ENCODE measurements around the gene PCBP2. TPM values are rescaled to one million over a fixed set of nuclear protein-coding genes. Genes with fewer than 3 reads are reported as not detected.
A peak's percentile ranks its signal among the peaks of the same experiment; 100 is the strongest.

Gene PCBP2
- total and polyA plus RNA-seq, 10 donors = 449 to 779 (median 631) TPM

DNA sequence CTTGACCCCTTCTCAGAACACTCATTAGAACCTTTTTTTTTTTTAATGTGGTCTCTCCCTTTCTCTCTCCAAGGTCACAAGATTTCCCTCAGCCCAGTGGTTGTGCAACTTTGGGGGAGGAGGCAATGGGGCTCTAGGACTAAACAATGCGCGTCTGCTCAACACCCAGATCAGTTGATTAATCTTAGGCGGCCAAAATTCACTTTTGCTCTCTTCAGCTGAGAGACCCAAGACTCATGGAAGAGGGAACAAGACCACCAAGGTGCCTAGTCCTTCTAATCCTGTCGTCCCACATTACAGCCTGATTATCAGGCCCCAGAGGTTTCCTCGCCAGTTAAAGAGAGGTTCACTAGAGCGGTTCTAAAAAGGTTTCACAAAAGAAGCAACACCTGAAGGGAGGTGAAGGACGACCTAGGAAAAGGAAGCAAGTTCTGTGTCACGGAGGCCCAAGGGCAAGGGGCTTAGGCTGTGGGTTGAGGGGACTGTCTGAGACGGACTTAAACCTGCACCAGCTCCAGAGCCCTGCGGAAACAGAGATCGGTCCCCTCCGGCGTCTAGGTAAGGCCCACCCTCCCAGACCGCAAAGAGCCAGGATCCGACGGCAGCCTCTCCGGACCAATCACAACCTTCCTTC lies 48.4 kb downstream of the PCBP2 start:
- TF ChIP-seq, protein P1, sequence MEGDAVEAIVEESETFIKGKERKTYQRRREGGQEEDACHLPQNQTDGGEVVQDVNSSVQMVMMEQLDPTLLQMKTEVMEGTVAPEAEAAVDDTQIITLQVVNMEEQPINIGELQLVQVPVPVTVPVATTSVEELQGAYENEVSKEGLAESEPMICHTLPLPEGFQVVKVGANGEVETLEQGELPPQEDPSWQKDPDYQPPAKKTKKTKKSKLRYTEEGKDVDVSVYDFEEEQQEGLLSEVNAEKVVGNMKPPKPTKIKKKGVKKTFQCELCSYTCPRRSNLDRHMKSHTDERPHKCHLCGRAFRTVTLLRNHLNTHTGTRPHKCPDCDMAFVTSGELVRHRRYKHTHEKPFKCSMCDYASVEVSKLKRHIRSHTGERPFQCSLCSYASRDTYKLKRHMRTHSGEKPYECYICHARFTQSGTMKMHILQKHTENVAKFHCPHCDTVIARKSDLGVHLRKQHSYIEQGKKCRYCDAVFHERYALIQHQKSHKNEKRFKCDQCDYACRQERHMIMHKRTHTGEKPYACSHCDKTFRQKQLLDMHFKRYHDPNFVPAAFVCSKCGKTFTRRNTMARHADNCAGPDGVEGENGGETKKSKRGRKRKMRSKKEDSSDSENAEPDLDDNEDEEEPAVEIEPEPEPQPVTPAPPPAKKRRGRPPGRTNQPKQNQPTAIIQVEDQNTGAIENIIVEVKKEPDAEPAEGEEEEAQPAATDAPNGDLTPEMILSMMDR (IDR thresholded peaks at IDR 0.05 in 8 of 11, conservative IDR thresholded peaks at IDR 0.05 in 3 of 11) = no peak
- TF ChIP-seq POLR2AphosphoS5 (IDR thresholded peaks at IDR 0.05) = peak; percentile 6 to 97 (median 95)
- TF ChIP-seq POLR2A (IDR thresholded peaks at IDR 0.05) = peak in 2 of 3 donors; percentile 89 to 91
- peak overlapping the region; percentile 91 to 98 (median 96) for H3K27ac ChIP-seq
- no peak for DNase-seq
- WGBS, 5 donors = 1 to 6% (median 2%) methylated on average over 8 to 17 of the region's 17 CpGs
- H3K27me3 ChIP-seq (replicated peaks in 1 of 7) = no peaks in the 10 kb centered on the region
- peaks cover 7 to 77% (median 50%) of the 10 kb centered on the region in 6 donors for H3K4me1 ChIP-seq
- peaks cover 0 to 25% (median 11%) of the 10 kb centered on the region in 6 donors for H3K36me3 ChIP-seq
- peak overlapping the region; percentile 53 to 87 (median 66) for H3K4me3 ChIP-seq
- intact Hi-C loops (cut with DNase I; ENCODE audit: low total_unique reads) = loop anchor here (10.0 kb wide), 1 partner anchor 45 kb away; the partner anchor contains the start of gene PCBP2
- no peaks in the 10 kb centered on the region for H3K9me3 ChIP-seq

DNA sequence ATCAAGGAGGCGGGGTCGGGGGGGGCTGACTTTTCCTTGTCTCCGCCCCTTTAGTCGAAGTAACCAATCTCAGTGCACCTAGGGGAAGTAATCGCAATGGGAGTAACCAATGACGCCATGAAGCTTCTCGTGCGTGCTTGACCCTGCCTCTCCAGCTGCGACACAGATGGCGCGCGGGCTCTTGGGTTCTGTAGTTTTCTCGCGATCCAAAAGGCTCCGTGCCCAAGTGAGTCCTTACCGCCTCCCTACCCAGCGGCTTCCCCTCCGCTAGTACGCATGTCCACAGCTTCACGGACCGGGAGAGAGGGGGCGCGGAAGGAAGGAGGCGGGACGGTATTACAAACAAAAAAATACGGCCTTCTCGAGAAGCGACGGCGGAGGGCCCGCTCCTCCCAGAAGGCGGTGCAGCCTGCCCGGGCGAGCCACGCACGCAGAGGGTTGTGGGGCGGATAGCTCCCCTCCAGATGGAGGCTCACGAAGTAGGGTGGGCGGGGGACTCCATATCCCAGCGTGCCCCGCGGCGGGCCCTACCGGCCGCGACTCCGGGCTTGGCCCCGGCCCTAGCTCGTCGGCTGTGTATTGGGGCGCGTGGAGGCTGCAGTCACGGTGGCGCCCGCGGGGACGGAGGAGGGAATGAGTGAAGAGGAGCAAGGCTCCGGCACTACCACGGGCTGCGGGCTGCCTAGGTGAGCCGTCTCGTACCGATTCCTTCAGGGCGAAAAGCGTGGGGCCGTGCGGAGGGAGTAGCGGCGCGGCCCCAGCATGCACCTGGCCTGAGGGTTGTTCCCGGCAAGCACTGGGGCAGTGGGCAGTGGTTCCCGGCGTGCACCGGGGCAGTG lies 49.1 kb downstream of the PCBP2 start, which contains the start of gene TARBP2:
Gene TARBP2, plus strand, starts transcription at position 508 of the 839 bp plus-strand sequence. Its CDS starts 126 bp downstream, at position 634.
- Histone ChIP-seq H3K36me3 (peaks cover 0 to 32% (median 18%) of the 10 kb centered on the region in 6 donors), H3K4me1 (peaks cover 7 to 69% (median 47%) of the 10 kb centered on the region in 6 donors), H3K9me3 (no peaks in the 10 kb centered on the region), H3K27me3 (replicated peaks in 1 of 7) (no peaks in the 10 kb centered on the region), H3K27ac (peak within 1 kb of the TSS; percentile 92 to 100 (median 96)), H3K4me3 (peak within 1 kb of the TSS; percentile 55 to 87 (median 66))
- TF ChIP-seq, protein P1 (IDR thresholded peaks at IDR 0.05 in 8 of 11, conservative IDR thresholded peaks at IDR 0.05 in 3 of 11) = peak in 6 of 11 experiments; percentile 6 to 45 (median 21)
- TF ChIP-seq POLR2A (IDR thresholded peaks at IDR 0.05) = peak in 2 of 3 donors; percentile 7 to 69
- TF ChIP-seq POLR2AphosphoS5 (IDR thresholded peaks at IDR 0.05) = peak; percentile 85 to 93 (median 88)
- peak; percentile 99 for DNase-seq
- intact Hi-C loops (cut with DNase I; ENCODE audit: low total_unique reads) = loop anchor here (10.0 kb wide), 1 partner anchor 46 kb away; the partner anchor contains the start of gene PCBP2
- 0 to 1% (median 0%) methylated on average over 44 to 74 of the region's 74 CpGs for WGBS, 5 donors

DNA sequence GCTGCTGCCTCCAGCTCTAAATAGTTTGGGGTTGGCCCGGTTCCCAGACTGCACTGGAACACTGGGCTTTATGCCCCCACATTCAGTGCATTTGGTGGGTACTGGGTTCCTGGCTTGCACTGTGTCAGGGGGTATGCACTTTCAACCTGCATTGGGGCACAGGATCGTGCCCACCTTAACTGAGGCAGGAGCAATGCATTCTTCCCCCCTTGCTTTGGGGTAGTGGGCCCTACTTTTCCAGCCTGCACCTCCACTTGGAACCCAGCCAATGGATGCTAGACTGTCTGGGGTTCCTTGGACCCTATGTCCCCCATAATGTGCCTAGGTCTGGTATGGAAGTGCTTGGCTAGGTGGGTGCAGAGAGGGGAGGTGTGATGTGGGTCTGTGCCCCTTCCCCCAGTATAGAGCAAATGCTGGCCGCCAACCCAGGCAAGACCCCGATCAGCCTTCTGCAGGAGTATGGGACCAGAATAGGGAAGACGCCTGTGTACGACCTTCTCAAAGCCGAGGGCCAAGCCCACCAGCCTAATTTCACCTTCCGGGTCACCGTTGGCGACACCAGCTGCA lies 49.8 kb downstream of the PCBP2 start:
- DNase-seq = peak; percentile 85
- no peaks in the 10 kb centered on the region for H3K9me3 ChIP-seq
- H3K4me1 ChIP-seq = peaks cover 7 to 62% (median 45%) of the 10 kb centered on the region in 6 donors
- intact Hi-C loops (cut with DNase I; ENCODE audit: low total_unique reads) = loop anchor here (10.0 kb wide), 1 partner anchor 47 kb away; the partner anchor contains the start of gene PCBP2
- peaks cover 0 to 39% (median 22%) of the 10 kb centered on the region in 6 donors for H3K36me3 ChIP-seq
- peak overlapping the region; percentile 92 to 100 (median 96) for H3K27ac ChIP-seq
- H3K4me3 ChIP-seq = peak overlapping the region; percentile 55 to 87 (median 66)
- TF ChIP-seq POLR2AphosphoS5 (IDR thresholded peaks at IDR 0.05) = no peak
- no peak for TF ChIP-seq POLR2A (IDR thresholded peaks at IDR 0.05)
- TF ChIP-seq, protein P1 (IDR thresholded peaks at IDR 0.05 in 8 of 11, conservative IDR thresholded peaks at IDR 0.05 in 3 of 11) = no peak
- no peaks in the 10 kb centered on the region for H3K27me3 ChIP-seq (replicated peaks in 1 of 7)
- 57 to 73% (median 67%) methylated on average over 9 to 10 of the region's 10 CpGs for WGBS, 5 donors

Measured in spleen (tissue), 11 donors.